ENCODE results near the gene ACBD6. TPM values are rescaled to one million over a fixed set of nuclear protein-coding genes. Genes with fewer than 3 reads are reported as not detected.
A peak's percentile ranks its signal among the peaks of the same experiment; 100 is the strongest.

Gene ACBD6
- total RNA-seq, 3 donors from 2014 or later, result 42.6 to 50.1 (median 48.8) TPM

DNA sequence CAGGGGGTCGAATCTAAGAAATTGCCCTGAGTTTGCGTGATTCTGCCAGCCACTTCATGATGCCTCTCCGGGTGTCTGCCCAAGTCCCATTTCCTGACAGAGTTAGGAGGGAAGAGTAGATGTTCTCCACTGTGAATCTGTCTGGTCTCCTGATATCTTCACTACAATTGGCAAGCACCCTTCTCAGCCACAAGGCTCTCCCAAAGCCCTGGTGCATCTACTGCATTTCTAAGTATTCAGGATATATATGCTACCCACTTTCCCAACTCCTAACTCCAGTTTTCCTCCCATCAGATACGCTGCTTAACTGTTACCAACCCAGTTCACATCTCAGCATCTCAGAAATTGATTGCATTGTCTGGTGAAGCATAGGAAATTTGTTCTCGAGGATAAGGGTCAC lies 30.5 kb upstream of the ACBD6 start:
- Histone ChIP-seq H3K4me3 (no peak overlapping the region), H3K36me3 (no peaks in the 10 kb centered on the region), H3K27me3 (no peaks in the 10 kb centered on the region), H3K27ac (no peak overlapping the region), H3K4me1 (no peaks in the 10 kb centered on the region), H3K9me3 (no peaks in the 10 kb centered on the region)
- TF ChIP-seq, protein P1, sequence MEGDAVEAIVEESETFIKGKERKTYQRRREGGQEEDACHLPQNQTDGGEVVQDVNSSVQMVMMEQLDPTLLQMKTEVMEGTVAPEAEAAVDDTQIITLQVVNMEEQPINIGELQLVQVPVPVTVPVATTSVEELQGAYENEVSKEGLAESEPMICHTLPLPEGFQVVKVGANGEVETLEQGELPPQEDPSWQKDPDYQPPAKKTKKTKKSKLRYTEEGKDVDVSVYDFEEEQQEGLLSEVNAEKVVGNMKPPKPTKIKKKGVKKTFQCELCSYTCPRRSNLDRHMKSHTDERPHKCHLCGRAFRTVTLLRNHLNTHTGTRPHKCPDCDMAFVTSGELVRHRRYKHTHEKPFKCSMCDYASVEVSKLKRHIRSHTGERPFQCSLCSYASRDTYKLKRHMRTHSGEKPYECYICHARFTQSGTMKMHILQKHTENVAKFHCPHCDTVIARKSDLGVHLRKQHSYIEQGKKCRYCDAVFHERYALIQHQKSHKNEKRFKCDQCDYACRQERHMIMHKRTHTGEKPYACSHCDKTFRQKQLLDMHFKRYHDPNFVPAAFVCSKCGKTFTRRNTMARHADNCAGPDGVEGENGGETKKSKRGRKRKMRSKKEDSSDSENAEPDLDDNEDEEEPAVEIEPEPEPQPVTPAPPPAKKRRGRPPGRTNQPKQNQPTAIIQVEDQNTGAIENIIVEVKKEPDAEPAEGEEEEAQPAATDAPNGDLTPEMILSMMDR (IDR thresholded peaks at IDR 0.05), result no peak
- TF ChIP-seq POLR2A (IDR thresholded peaks at IDR 0.05), result no peak
- no peak for TF ChIP-seq POLR2AphosphoS5 (IDR thresholded peaks at IDR 0.05)
- no peak for DNase-seq (ENCODE audit: low spot score in 2 of 2)
- intact Hi-C loops (cut with DNase I; ENCODE audit: low total_unique reads), result loop anchor here (10.0 kb wide), 1 partner anchor 1892 kb away; no protein-coding TSS in a partner anchor

GRCh38 chr1:180530501-180530900 lies 28.1 kb upstream of the ACBD6 start:
- Histone ChIP-seq H3K9me3 (no peaks in the 10 kb centered on the region), H3K36me3 (no peaks in the 10 kb centered on the region), H3K27me3 (no peaks in the 10 kb centered on the region), H3K4me3 (no peak overlapping the region), H3K27ac (peak overlapping the region; percentile 56 to 87), H3K4me1 (no peaks in the 10 kb centered on the region)
- peak in 1 of 2 donors; percentile 70 for DNase-seq (ENCODE audit: low spot score in 2 of 2)
- intact Hi-C loops (cut with DNase I; ENCODE audit: low total_unique reads), result loop anchor here (10.0 kb wide), 1 partner anchor 1894 kb away; no protein-coding TSS in a partner anchor
- TF ChIP-seq, protein P1 (IDR thresholded peaks at IDR 0.05), result no peak
- TF ChIP-seq POLR2A (IDR thresholded peaks at IDR 0.05) (no peak), POLR2AphosphoS5 (IDR thresholded peaks at IDR 0.05) (peak; percentile 22 to 63 (median 47))

GRCh38 chr1:180528868-180529470 lies 26.6 kb upstream of the ACBD6 start:
- DNase-seq (ENCODE audit: low spot score in 2 of 2), result no peak
- Histone ChIP-seq H3K27ac (no peak overlapping the region), H3K27me3 (no peaks in the 10 kb centered on the region), H3K36me3 (no peaks in the 10 kb centered on the region), H3K4me3 (no peak overlapping the region), H3K4me1 (no peaks in the 10 kb centered on the region), H3K9me3 (no peaks in the 10 kb centered on the region)
- intact Hi-C loops (cut with DNase I; ENCODE audit: low total_unique reads), result no loop called here
- TF ChIP-seq POLR2A (IDR thresholded peaks at IDR 0.05), result no peak
- TF ChIP-seq, protein P1 (IDR thresholded peaks at IDR 0.05), result no peak
- no peak for TF ChIP-seq POLR2AphosphoS5 (IDR thresholded peaks at IDR 0.05)

GRCh38 chr1:180527101-180527669 lies 24.8 kb upstream of the ACBD6 start:
- H3K27me3 ChIP-seq, result no peaks in the 10 kb centered on the region
- H3K27ac ChIP-seq, result no peak overlapping the region
- no peaks in the 10 kb centered on the region for H3K36me3 ChIP-seq
- no peaks in the 10 kb centered on the region for H3K4me1 ChIP-seq
- no peak for DNase-seq (ENCODE audit: low spot score in 2 of 2)
- intact Hi-C loops (cut with DNase I; ENCODE audit: low total_unique reads), result no loop called here
- no peaks in the 10 kb centered on the region for H3K9me3 ChIP-seq
- H3K4me3 ChIP-seq, result no peak overlapping the region
- TF ChIP-seq, protein P1 (IDR thresholded peaks at IDR 0.05), result no peak
- TF ChIP-seq POLR2A (IDR thresholded peaks at IDR 0.05) (no peak), POLR2AphosphoS5 (IDR thresholded peaks at IDR 0.05) (no peak)

- Histone ChIP-seq H3K27me3 (no peaks in the 10 kb centered on the region), H3K36me3 (no peaks in the 10 kb centered on the region), H3K4me1 (no peaks in the 10 kb centered on the region), H3K4me3 (no peak overlapping the region), H3K27ac (peak overlapping the region in 1 of 2 donors; percentile 59), H3K9me3 (no peaks in the 10 kb centered on the region)
- no peak for DNase-seq (ENCODE audit: low spot score in 2 of 2)
- TF ChIP-seq POLR2AphosphoS5 (IDR thresholded peaks at IDR 0.05) (no peak), POLR2A (IDR thresholded peaks at IDR 0.05) (no peak)
- TF ChIP-seq, protein P1 (IDR thresholded peaks at IDR 0.05), result no peak
- intact Hi-C loops (cut with DNase I; ENCODE audit: low total_unique reads), result no loop called here
These were observed 23.3 kb upstream of the ACBD6 start for GRCh38 chr1:180525715-180526039.

Measured in breast epithelium (tissue), 4 donors.